H1 (cell line): ENCODE measurements around the gene KRTAP10-4. TPM values are rescaled to one million over a fixed set of nuclear protein-coding genes. Genes with fewer than 3 reads are reported as not detected.

Experiments used
- CEBPB ChIP-seq: IDR thresholded peaks from 2 replicates; pipeline ENCODE4 v1.6.1; 2012; ENCODE audit warnings: low read depth, low read length
- GTF2F1 ChIP-seq: IDR thresholded peaks from 2 replicates; pipeline ENCODE4 v1.6.1; 2012; ENCODE audit warnings: low read depth, low read length, improper control_type of control experiment, borderline replicate concordance
- POLR2AphosphoS5 ChIP-seq: IDR thresholded peaks from 2 replicates; pipeline ENCODE4 v1.6.1; 2011; ENCODE audit warnings: low read depth, low read length
- RAD21 ChIP-seq, 2 experiments: IDR thresholded peaks in 1 of 2; conservative IDR thresholded peaks in 1 of 2; 2 replicates each; pipeline ENCODE4 v1.6.1; 2011; ENCODE audit warnings: low read depth in 2 of 2, low read length in 2 of 2, improper control_type of control experiment in 1 of 2, inconsistent platforms in 1 of 2, mild to moderate bottlenecking in 1 of 2, moderate library complexity in 1 of 2
- SAP30 ChIP-seq: fragments of 300-600 bp; sonication (generic); IDR thresholded peaks from 2 replicates; pipeline ENCODE4 v1.7.1; 2012; ENCODE audit warnings: low read length, moderate library complexity, mild to moderate bottlenecking, inconsistent platforms; ENCODE audit not compliant: insufficient read depth, insufficient replicate concordance
- polyA plus RNA-seq, 7 experiments: library from polyadenylated mRNA; depleted of rRNA in 3 of 7; stranded (reverse) in 5 of 7; unstranded in 2 of 7; fragments of >200 nt in 5 of 7; fragments of 200-250 nt in 2 of 7; gene quantifications; 1 replicate in 5 of 7; 2 replicates in 1 of 7; 4 replicates in 1 of 7; pipeline versions ENCODE4 v1.2.1 to v1.2.3, GENCODE V29; 2011 to 2013; ENCODE audit warnings: missing spikeins in 2 of 7, mixed read lengths in 2 of 7
- total RNA-seq: library from RNA; stranded (reverse); fragmentation: NEBNext Ultra II Directional; extraction: Animal tissue kit (Norgen Biotek cat#: 25700); gene quantifications from 2 replicates; pipeline ENCODE4 v1.2.1, GENCODE V29; 2021

The KRTAP10-4 gene
- total and polyA plus RNA-seq, 2 of the 8 experiments (the other 6 are each of a cell fraction or from before 2014, with no cell fraction given) = not detected

DNA sequence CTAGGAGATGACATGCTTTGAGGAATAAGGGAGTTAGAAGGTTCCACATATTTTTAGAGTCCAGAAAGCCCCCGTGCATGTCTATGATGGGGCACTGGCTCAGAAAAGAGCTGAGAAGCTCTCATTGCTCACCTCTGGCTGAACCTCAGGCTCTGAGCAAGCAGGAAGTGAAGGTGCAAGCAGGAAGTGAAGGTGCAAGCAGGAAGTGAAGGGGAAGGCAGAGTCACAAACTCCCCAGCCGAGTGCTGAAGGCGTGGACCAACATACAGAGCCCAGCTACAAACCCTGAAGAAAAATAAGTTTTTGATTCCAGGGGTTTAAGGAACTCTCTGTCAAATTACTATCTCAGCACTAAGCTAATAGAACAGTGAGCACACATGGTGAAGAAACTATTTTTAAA, 45.4 kb downstream of the KRTAP10-4 start (continued):
- TF ChIP-seq GTF2F1 (no peak), SAP30 (no peak), CEBPB (no peak), RAD21 (IDR thresholded peaks at IDR 0.05 in 1 of 2, conservative IDR thresholded peaks at IDR 0.05 in 1 of 2; ENCODE audit: low read depth in 2 of 2, low read length in 2 of 2) (no peak), POLR2AphosphoS5 (no peak)
